Epithelial cell of esophagus (primary cell): ENCODE results near the gene POLR2A.
A peak's percentile ranks its signal among the peaks of the same experiment; 100 is the strongest.

Source experiments
- DNase-seq: peaks from one replicate; pipeline ENCODE4 v3.0.0; 2010; ENCODE audit warnings: low read depth
- H3K4me3 ChIP-seq: 2 replicates; pipeline ENCODE4 v1.5.1; 2011; ENCODE audit warnings: mild to moderate bottlenecking, low read length, control low read depth
- TF ChIP-seq, protein P1 (sequence below): IDR thresholded peaks from 2 replicates; pipeline ENCODE4 v1.5.1; 2011; ENCODE audit warnings: low read depth, mild to moderate bottlenecking, low read length, control low read depth, inconsistent platforms; ENCODE audit not compliant: insufficient read depth; ENCODE audit errors: missing control alignments

POLR2A gene

GRCh38 chr17:7483255-7484066, 705 bp upstream of the POLR2A start:
- peak; percentile 92 for DNase-seq
- H3K4me3 ChIP-seq: peak overlapping the region; percentile 92
- TF ChIP-seq, protein P1, sequence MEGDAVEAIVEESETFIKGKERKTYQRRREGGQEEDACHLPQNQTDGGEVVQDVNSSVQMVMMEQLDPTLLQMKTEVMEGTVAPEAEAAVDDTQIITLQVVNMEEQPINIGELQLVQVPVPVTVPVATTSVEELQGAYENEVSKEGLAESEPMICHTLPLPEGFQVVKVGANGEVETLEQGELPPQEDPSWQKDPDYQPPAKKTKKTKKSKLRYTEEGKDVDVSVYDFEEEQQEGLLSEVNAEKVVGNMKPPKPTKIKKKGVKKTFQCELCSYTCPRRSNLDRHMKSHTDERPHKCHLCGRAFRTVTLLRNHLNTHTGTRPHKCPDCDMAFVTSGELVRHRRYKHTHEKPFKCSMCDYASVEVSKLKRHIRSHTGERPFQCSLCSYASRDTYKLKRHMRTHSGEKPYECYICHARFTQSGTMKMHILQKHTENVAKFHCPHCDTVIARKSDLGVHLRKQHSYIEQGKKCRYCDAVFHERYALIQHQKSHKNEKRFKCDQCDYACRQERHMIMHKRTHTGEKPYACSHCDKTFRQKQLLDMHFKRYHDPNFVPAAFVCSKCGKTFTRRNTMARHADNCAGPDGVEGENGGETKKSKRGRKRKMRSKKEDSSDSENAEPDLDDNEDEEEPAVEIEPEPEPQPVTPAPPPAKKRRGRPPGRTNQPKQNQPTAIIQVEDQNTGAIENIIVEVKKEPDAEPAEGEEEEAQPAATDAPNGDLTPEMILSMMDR: no peak

DNA sequence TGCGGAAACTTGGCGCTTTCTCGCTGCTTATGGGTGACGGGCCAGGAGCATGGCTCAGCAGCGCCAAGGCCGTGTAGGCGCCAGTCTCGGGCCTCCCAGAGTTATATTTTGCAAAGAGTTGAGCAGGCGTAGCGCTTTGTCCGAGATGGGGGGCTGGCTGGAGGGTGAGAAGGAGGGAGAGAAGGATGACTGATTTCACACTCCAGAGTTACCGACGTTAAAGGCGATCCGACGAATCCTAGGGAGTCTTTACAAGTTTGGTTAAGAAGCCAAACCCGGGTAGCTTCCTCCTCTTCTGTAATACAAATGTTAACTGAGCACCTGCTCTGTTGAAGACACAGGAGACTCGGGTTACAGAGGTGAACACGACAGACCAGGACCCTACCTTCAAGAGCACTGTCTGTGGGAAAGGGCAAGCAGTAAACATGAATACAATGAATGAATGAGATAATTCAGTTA, 782 bp downstream of the POLR2A start:
- TF ChIP-seq, protein P1: no peak
- DNase-seq: no peak
- H3K4me3 ChIP-seq: peak overlapping the region; percentile 92

GRCh38 chr17:7486181-7486580, 2.0 kb downstream of the POLR2A start:
- no peak for DNase-seq

DNA sequence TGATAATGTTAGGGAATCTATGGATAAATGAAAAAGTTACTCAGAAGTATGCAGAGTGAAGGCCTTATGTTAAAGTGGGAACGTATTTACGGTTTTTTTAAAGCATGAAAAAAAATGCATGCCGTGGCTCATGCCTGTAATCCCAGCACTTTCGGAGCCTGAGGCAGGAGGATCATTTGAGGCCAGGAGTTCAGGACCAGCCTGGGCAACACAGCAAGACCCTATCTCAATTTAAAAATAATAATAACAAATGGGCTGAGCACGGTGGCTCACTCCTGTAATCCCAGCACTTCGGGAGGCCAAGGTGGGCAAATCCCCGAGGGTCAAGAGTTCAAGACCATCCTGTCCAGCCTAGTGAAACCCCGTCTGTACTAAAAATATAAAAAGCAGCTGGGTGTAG, 6.0 kb downstream of the POLR2A start:
- DNase-seq: no peak
- TF ChIP-seq, protein P1: no peak
- H3K4me3 ChIP-seq: no peak overlapping the region

More at GRCh38 chr17:7486181-7486580, 2.0 kb downstream of the POLR2A start:
- TF ChIP-seq, protein P1: no peak
- peak overlapping the region; percentile 92 for H3K4me3 ChIP-seq

- H3K4me3 ChIP-seq: no peak overlapping the region
- no peak for DNase-seq
- TF ChIP-seq, protein P1: no peak
These were observed 7.4 kb downstream of the POLR2A start for GRCh38 chr17:7491583-7491982.

DNA sequence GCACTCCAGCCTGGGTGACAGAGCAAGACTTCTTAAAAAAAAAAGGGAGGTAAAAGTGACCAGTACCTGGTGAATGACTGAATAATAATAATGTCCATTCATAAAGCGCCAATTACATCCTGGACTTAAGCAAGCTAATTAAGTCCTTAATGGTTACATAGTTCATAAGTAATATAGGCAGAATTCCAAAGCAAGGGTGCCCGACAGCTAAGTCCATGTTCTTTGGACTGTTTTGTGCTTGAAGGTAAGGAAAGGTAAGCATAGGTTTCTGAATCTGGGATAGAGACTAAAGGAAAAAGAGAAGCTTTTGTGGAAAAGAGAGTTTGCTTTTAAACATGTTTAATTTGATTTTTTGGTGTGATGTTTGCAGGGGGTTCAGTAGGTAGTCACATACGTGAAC, 9.8 kb downstream of the POLR2A start:
- TF ChIP-seq, protein P1: no peak
- DNase-seq: no peak
- H3K4me3 ChIP-seq: no peak overlapping the region
